Measurements from ENCODE around the gene CAPN10. TPM values are rescaled to one million over a fixed set of nuclear protein-coding genes. Genes with fewer than 3 reads are reported as not detected.
A peak's percentile ranks its signal among the peaks of the same experiment; 100 is the strongest.

CAPN10 gene
- total RNA-seq, 1 donor from 2014 or later = 31.2 TPM

GRCh38 chr2:240620859-240621258, 34.3 kb downstream of the CAPN10 start:
- DNase-seq (ENCODE audit: low read depth in 2 of 2) = no peak

- no peak for DNase-seq (ENCODE audit: low read depth in 2 of 2)
Measured at GRCh38 chr2:240622060-240622411, 35.5 kb downstream of the CAPN10 start.

- peak; percentile 33 to 73 for DNase-seq (ENCODE audit: low read depth in 2 of 2)
Measured at GRCh38 chr2:240622531-240623235, 36.1 kb downstream of the CAPN10 start.

GRCh38 chr2:240623531-240624010, 37.0 kb downstream of the CAPN10 start:
- DNase-seq (ENCODE audit: low read depth in 2 of 2) = no peak

- no peak for DNase-seq (ENCODE audit: low read depth in 2 of 2)
Measured at GRCh38 chr2:240624011-240624949, 37.7 kb downstream of the CAPN10 start.

- DNase-seq (ENCODE audit: low read depth in 2 of 2) = no peak
Measured at GRCh38 chr2:240624950-240625621, 38.6 kb downstream of the CAPN10 start, which contains the start of gene GPR35. GPR35 (plus strand) TSS chr2:240625480; CDS start chr2:240629953, 4,473 bp downstream.

GRCh38 chr2:240626531-240627300, 40.2 kb downstream of the CAPN10 start:
- no peak for DNase-seq (ENCODE audit: low read depth in 2 of 2)

- DNase-seq (ENCODE audit: low read depth in 2 of 2) = no peak
Measured at GRCh38 chr2:240627736-240628506, 41.4 kb downstream of the CAPN10 start.

GRCh38 chr2:240628507-240628807, 41.9 kb downstream of the CAPN10 start:
- no peak for DNase-seq (ENCODE audit: low read depth in 2 of 2)

GRCh38 chr2:240628808-240629618, 42.5 kb downstream of the CAPN10 start:
- no peak for DNase-seq (ENCODE audit: low read depth in 2 of 2)

GRCh38 chr2:240629619-240629967, 43.1 kb downstream of the CAPN10 start:
- DNase-seq (ENCODE audit: low read depth in 2 of 2) = no peak

GRCh38 chr2:240629968-240630770, 43.6 kb downstream of the CAPN10 start:
- no peak for DNase-seq (ENCODE audit: low read depth in 2 of 2)

GRCh38 chr2:240630771-240631547, 44.4 kb downstream of the CAPN10 start:
- DNase-seq (ENCODE audit: low read depth in 2 of 2) = no peak

GRCh38 chr2:240631548-240632305, 45.2 kb downstream of the CAPN10 start:
- DNase-seq (ENCODE audit: low read depth in 2 of 2) = no peak

GRCh38 chr2:240632306-240632721, 45.8 kb downstream of the CAPN10 start:
- no peak for DNase-seq (ENCODE audit: low read depth in 2 of 2)

- DNase-seq (ENCODE audit: low read depth in 2 of 2) = no peak
Measured at GRCh38 chr2:240635121-240635997, 48.8 kb downstream of the CAPN10 start.
